Neural progenitor cell (in vitro differentiated cells): ENCODE results near the gene NFATC2.

Experiments used
- CTCF ChIP-seq: fragments of 200-600 bp; sonication (generic); IDR thresholded peaks from 2 replicates; pipeline ENCODE4 v1.5.1; 2017; ENCODE audit warnings: antibody characterized with exemption, mild to moderate bottlenecking
- EZH2phosphoT487 ChIP-seq: fragments of 200-600 bp; sonication (generic); IDR thresholded peaks from 2 replicates; pipeline ENCODE4 v1.6.1; 2017; ENCODE audit warnings: antibody characterized with exemption

DNA sequence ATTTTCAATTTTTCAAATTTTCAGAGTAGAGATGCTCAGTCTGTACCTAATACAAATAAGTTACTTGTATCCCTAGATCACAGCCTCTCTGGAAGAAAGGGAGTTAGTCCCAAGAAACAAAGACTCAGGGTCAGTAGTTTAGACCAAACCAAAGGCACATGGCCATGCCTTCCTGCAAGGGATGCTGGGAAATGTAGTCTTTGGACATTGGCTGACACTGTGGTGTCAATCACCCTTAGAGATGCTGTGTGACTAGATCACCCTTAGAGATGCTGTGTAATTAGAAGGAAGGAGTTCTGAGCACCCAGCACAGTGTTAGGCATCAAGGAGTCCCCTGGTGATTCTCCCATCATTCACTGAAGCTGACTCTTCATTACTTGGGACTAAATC lies 202.1 kb downstream of the NFATC2 start:
- TF ChIP-seq CTCF (no peak), EZH2phosphoT487 (no peak)
